ENCODE data around the gene TTC3.

GRCh38 chr21:37172646-37173045 lies 99.6 kb downstream of the TTC3 start:
- TF ChIP-seq TAF1 (IDR thresholded peaks at IDR 0.05; ENCODE audit: low read depth, low read length) (no peak), PAX5 (IDR thresholded peaks at IDR 0.05; ENCODE audit: insufficient read depth, low read length, severe bottlenecking) (no peak), POLR2A (IDR thresholded peaks at IDR 0.05; ENCODE audit: low read depth, low read length) (no peak), POLR2AphosphoS5 (IDR thresholded peaks at IDR 0.05; ENCODE audit: low read depth, low read length) (no peak), SPI1 (IDR thresholded peaks at IDR 0.05; ENCODE audit: low read depth, low read length) (no peak), POU2F2 (IDR thresholded peaks at IDR 0.05; ENCODE audit: low read depth, low read length) (no peak)

Measured in GM12891 (cell line).